T-helper 2 cell (primary cell): ENCODE data around the gene BRWD1.
A peak's percentile ranks its signal among the peaks of the same experiment; 100 is the strongest.

Experiments used
- DNase-seq, 5 experiments: peaks; one replicate each; pipeline versions ENCODE4 v3.0.0 to v3.0.0-alpha.2; 2012 to 2022

BRWD1 gene

GRCh38 chr21:39196310-39196709 is 117.1 kb downstream of the BRWD1 start:
- DNase-seq, result no peak

GRCh38 chr21:39193380-39193779 is 120.1 kb downstream of the BRWD1 start:
- no peak for DNase-seq

GRCh38 chr21:39189857-39190604 is 123.4 kb downstream of the BRWD1 start:
- DNase-seq, result peak in 1 of 5 experiments; percentile 59

DNA sequence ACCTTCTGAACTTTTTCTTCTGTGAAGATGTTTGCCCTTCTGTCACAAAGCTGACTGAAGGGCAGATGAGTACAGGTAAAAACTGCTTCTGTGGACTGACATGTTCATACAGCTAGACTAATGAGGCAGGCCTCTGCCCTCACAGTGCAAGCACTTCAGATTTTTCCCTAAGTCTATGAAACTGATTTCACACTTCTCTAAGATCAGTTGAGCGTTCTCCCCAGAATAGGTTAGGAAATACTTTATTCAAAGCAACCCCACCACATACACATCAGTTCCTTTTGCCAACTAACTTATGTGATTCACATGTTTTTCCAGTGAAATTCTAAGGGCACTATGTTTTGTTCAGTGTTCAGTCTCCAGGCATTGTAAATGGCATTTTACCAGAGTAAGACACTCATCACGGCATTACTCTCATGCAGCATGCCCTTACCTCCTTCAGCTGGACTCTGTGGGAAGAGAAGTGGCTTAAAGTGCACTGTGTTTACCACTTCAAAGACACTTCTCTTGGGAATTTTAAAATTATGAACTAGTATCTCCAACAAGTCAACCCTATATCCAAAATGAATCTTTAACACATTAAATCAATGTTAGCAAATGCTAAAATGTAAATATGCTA is 124.8 kb downstream of the BRWD1 start:
- DNase-seq, result no peak

DNA sequence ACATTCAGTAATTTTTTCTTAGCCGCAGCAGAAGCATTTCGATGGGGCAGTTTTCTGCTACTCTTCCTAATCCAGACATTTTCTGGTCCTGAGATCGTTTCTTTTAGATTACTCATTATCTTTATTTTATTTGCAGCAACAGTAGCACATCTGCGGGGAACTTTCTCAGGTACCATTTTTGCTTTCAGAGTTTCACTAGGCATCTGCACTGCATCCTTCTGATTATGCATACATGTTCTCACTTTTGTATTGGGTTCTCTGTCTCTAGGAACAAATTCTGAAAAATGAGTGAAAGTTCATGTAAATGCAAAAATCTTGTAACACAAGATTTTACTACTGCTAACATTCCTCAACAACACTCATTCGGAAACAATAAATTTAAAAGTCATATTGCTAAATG is 126.3 kb downstream of the BRWD1 start:
- DNase-seq, result no peak

- DNase-seq, result no peak
Measured at GRCh38 chr21:39186676-39187075, 126.8 kb downstream of the BRWD1 start.

DNA sequence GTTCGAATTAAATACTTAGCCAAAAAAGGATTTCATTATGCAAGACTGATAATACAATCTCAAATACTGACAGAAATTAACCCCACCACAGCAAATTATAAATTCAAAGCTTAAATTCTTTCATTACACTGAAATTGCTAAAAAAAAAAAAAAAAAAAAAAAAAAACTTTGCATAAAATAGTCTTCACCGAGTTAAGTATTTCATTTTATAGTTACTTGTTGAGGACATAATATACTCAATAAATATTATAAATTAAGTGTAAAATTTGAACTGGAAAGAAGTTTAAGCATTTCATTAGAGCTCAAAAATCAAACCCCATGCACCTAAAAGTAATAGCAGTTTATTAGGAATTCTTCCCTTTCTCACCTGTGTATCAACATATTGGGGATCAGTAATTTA is 128.3 kb downstream of the BRWD1 start:
- no peak for DNase-seq

GRCh38 chr21:39184050-39184980 is 129.1 kb downstream of the BRWD1 start:
- DNase-seq, result peak in 1 of 5 experiments; percentile 76

GRCh38 chr21:39183272-39184049 is 130.0 kb downstream of the BRWD1 start, which contains the start of gene PSMG1:
Gene PSMG1 (minus strand): TSS chr21:39183451. CDS start chr21:39183385, 66 bp downstream.
- peak; percentile 90 to 96 (median 93) for DNase-seq

- no peak for DNase-seq
Measured at GRCh38 chr21:39182484-39183271, 130.8 kb downstream of the BRWD1 start.

GRCh38 chr21:39182016-39182415 is 131.4 kb downstream of the BRWD1 start:
- DNase-seq, result peak in 1 of 5 experiments; percentile 23

GRCh38 chr21:39181205-39181818 is 132.1 kb downstream of the BRWD1 start:
- DNase-seq, result peak in 1 of 5 experiments; percentile 22

- DNase-seq, result peak in 1 of 5 experiments; percentile 57
Measured at GRCh38 chr21:39180429-39181019, 132.9 kb downstream of the BRWD1 start.

GRCh38 chr21:39178421-39178820 is 135.0 kb downstream of the BRWD1 start:
- no peak for DNase-seq

GRCh38 chr21:39176271-39176709 is 137.1 kb downstream of the BRWD1 start:
- DNase-seq, result no peak

DNA sequence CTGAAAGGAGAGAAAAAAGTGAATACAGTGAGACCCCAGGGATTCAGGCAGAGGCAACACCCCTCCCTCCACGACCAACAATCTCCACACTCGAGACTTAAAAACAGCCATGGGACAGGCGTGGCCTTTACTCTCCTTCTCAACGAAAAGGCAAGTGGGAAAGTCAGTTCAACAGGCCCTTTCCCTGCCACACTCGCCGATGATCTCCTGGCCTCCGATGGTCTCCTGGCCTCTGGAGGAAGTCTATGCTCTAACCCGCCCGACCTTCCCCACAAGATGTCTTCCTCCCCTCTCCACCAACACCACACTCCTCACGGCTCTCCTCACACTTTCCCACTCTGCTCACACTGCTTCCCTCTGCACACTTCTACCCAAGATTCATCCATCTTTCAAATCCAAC is 137.8 kb downstream of the BRWD1 start:
- DNase-seq, result no peak

GRCh38 chr21:39175154-39175553 is 138.3 kb downstream of the BRWD1 start:
- DNase-seq, result no peak

- DNase-seq, result no peak
Measured at GRCh38 chr21:39173716-39174680, 139.4 kb downstream of the BRWD1 start.

DNA sequence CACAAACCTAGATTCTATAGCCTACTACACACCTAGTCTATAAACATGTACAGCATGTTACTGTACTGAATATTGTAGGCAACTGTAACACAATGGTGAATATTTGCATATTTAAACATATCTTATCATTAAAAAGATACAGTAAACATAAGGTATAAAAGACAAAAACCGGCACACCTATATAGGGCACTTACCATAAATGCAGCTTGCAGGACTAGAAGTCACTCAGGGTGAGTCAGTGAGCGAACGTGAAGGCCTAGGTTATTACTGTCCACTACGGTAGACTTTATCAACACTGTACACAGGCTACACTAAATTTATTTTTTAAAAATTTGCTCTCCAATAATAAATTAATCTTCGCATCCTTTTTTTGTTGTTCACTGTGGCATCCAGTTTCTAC is 143.5 kb downstream of the BRWD1 start:
- no peak for DNase-seq
